GM19468 (cell line): Measurements from ENCODE around the gene P2RX2.
"Not testable (repeated sequence)": the region's sequence is repeated elsewhere in the genome, so short reads cannot be mapped to it uniquely, and the experiment has no call there.

ENCODE experiments used
- ATAC-seq: cut with Tn5 transposase; IDR thresholded peaks from one replicate; pipeline ENCODE4 v1.9.1; 2021; ENCODE audit warnings: mild to moderate bottlenecking, moderate library complexity, moderate number of reproducible peaks; ENCODE audit not compliant: unreplicated experiment; ENCODE audit errors: extremely low read depth

The P2RX2 gene

DNA sequence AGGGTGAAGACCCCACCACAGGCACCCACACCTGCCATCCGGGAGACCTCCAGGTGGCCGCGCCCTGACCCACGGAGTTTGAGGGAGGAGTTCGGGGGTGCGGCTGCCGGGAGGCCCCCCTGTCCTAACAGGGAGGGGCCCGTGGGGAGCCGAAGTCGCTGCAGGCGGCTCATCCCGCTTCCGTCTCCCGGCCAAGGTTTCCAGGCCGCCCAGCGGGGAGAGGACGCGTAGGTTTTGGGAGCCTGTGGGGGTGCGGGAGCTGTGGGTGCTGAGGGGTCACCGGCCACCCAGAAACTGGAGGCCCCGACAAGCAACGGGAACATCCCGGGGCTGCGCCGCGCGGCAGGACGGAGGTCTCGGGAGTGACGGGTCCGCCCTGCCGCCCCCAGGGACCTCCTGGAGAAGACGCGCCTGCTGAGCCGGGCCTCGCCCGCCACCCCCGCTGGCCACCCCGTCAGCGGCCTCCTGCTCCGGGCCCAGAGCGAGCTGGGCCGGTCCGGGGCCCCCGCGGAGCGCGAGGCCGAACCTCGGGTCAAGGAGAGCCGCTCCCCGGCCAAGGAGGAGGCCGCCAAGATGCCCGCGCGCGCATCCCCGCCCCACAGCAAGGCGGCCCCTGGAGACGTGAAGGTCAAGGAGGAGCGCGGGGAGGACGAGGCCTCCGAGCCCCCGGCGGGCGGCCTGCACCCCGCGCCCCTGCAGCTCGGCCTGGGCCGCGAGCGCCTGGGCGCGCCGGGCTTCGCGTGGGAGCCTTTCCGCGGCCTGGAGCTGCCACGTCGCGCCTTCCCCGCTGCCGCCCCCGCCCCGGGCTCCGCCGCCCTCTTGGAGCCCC, 35.8 kb upstream of the P2RX2 start:
- ATAC-seq, result no peak

DNA sequence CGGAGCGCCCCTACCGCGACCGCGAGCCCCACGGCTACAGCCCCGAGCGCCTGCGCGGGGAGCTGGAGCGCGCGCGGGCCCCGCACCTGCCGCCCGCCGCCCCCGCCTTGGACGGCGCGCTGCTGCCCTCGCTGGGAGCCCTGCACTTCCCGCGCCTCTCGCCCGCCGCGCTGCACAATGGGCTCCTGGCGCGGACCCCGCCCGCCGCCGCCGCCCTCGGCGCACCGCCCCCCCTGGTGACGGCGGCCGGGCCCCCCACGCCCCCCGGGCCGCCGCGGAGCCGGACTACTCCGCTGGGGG, 35.2 kb upstream of the P2RX2 start:
- no peak for ATAC-seq

GRCh38 chr12:132583736-132584135, 34.8 kb upstream of the P2RX2 start:
- no peak for ATAC-seq

DNA sequence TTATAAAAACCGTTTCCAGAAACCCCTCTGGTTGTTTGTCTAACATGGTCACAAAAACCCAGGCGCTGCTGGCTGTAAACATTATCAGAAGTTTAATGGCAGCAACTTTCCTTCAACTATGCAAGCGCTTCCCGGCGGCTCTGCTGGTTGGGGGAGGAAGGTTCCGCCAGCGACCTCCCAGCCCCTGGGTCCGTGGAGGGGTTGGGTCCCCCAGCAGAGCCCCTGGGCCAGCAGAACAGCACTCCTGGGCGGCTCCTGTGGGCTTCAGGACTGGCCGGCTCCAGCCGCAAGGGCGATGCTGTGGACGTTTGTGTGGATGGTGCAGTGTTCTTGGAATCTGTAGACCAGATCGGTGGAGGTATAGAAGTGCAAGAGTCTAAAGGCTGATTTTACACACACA, 34.1 kb upstream of the P2RX2 start:
- ATAC-seq, result no peak

DNA sequence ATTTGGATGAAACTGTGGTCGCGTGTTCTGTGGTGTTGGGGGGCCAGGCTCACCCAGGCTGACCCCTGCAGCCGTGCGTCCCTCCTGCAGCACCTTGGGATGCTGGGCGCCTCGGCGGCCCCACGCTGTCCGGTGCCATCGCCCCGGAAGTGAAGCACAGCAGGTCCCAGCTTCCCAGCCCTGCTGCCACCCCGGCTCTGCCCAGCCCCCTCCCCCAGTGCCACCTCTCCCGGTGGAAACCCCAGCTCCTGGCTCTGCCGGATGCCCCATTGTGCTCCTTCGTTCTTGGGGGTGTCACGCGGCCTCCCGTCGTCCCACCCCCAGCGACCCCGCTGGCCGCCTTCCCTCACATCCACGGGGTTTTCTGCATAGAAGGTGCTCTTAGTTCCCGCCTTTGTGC, 33.4 kb upstream of the P2RX2 start:
- ATAC-seq, result no peak

- no peak for ATAC-seq
These were observed 31.6 kb upstream of the P2RX2 start for GRCh38 chr12:132586929-132587328.

- ATAC-seq, result no peak
These were observed 30.8 kb upstream of the P2RX2 start for GRCh38 chr12:132587781-132588180.

GRCh38 chr12:132588319-132588718, 30.3 kb upstream of the P2RX2 start:
- ATAC-seq, result no peak

DNA sequence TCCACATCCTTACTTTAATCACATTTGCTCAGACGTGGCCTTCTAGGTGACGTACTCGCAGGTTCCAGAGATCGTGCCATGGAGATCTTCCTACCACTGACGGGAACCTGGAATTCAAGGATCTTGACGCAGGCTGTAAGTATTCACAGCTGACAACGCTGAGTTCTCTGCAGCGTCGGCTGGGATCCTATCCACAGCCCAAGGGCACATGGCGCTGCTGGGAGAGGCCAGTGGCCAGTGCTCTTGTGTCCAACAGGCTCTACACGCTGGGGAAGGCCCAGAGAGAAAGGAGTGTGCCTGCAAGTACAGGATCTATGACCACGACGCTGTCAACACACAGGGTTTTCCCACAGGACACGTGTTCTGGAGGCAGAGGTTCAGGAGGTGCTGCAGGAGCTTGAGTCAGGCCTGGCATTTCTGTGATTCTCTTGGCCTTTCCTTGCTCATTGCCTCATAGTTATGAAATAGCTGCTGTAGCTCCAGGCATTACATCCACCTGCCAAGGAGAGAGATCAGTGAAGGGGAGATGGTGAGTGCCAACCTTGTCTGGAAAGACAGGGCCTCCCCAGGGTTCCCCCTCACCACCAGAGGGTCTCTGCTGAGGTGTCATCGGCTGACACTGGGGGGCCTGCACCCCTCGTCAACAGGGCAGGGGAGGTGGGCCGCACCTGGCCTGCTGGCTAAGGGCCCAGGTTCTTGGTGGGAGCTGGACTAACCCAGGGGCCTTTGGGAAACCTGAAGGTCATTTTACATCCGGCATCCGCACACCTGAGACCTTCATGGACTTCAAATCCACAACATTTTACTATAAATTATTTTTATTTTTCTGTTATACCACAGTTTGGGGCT, 29.5 kb upstream of the P2RX2 start:
- ATAC-seq, result no peak

- no peak for ATAC-seq
These were observed 27.3 kb upstream of the P2RX2 start for GRCh38 chr12:132591107-132591935.

DNA sequence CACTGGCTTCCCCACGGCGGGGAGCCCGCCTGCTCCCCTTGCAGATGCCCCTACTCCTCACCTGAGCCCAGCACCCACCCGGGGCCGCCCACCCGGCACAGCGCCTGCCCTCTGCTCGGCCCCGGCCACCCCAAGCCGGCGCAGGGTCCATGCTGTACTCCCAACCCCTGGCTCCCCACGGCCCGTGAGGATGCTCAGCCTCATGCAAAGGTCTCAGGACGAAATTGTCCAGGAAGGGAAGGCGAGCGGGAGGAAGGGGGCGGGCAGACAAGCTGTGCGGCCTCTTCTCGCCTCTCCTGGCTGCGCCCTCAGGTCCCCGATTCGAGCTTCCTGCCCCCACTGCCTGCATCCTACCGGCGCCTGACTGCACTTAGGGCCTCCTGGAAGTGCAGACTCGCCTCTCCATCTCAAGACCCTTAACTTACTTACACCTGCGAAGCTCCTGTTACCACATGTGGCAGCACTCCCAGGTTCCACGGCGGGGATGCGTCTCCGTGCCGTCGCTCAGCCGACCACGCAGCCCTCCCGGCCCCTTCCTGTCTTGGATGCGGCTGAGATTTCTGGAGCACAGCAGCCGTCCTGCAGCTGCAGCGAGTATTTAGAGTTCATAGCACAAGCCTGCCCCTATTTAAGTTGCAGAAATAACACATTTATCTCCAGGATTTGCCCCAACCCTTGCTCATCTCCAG, 26.1 kb upstream of the P2RX2 start:
- no peak for ATAC-seq

GRCh38 chr12:132593071-132593470, 25.5 kb upstream of the P2RX2 start:
- ATAC-seq, result no peak

- ATAC-seq, result no peak
These were observed 25.1 kb upstream of the P2RX2 start for GRCh38 chr12:132593521-132593920.

GRCh38 chr12:132593938-132594358, 24.6 kb upstream of the P2RX2 start:
- ATAC-seq, result peak; percentile 39

DNA sequence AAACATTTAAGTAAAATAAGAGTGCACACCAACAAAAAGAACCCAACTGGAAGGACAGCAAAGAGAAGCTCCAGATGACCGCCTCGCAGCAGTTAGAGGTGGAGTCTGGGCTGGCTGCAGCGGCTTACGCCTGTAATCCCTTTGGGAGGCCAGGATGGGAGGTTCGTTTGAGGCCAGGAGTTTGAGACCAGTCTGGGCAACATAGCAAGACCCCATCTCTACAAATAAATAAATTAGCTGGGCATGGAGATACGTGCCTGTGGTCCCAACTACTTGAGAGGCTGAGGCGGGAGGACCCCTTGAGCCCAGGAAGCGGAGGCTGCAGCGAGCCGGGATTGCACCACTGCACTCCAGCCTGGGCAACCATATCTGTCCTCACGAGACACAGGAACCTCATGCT, 23.4 kb upstream of the P2RX2 start:
- no peak for ATAC-seq

DNA sequence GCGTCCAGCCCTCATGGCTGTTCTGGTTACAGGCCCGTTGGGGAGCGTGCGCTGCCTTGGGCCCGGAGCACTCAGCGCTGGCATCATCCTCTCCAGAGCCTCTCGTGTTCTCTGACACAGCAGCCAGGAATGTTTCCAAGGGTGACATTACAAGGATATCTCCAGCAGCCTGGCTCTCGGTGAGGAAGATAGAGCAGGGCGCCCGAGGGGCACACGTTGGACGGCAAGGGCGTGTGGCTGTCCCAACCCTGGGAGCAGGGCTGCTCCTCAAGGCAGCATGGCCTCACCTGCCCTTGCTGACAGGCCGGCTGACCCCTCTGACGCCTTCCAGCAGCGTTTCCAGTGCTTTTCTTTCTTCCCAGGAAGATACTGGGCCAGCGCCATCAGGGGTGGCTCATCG, 22.6 kb upstream of the P2RX2 start:
- ATAC-seq, result no peak

DNA sequence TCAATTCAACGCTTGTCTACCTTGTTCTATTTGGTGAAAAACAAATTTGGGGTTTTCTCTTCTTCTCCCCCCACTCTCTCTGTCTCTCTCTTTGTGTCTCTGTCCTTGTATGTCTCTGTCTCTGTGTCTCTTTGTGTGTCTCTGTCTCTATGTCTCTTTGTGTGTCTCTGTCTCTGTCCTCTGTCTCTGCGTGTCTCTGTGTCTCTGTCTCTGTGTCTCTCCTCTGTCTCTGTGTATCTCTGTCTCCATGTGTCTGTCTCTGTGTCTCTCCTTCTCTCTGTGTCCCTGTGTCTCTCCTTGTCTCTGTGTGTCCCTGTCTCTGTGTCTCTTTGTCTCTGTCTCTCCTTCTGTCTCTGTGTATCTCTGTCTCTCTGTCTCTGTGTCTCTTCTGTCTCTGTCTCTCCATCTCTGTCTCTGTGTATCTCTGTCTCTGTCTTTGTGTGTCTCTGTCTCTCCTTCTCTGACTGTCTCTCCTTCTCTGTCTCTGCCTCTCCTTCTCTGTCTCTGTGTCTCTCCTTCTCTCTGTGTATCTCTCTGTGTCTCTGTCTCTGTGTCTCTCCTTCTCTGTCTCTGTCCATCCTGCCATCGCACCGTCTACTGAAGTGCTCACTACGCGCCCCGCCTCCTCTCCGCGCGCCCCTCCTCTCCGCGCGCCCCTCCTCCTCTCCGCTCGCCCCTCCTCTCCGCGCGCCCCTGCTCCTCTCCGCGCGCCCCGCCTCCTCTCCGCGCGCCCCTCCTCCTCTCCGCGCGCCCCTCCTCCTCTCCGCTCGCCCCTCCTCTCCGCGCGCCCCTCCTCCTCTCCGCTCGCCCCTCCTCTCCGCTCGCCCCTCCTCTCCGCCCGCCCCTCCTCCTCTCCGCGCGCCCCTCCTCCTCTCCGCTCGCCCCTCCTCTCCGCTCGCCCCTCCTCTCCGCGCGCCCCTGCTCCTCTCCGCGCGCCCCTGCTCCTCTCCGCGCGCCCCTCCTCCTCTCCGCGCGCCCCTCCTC, 21.0 kb upstream of the P2RX2 start:
- ATAC-seq, result no peak

DNA sequence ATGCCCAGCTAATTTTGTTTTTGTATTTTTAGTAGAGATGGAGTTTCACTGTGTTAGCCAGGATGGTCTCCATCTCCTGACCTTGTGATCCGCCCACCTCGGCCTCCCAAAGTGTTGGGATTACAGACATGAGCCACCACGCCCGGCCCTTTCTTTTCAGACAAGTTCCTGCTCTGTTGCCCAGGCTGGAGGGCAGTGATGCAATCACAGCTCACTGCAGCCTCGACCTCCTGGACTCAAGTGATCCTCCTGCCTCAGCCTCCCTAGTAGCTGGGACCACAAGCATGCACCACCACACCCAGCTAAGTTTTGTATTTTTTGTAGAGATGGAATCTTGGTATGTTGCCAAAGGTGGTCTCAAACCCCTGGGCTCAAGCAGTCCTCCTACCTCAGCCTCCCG, 19.1 kb upstream of the P2RX2 start:
- not testable (repeated sequence) for ATAC-seq
